Measurements from ENCODE around the gene PWWP2B.
"Not testable (repeated sequence)": the region's sequence is repeated elsewhere in the genome, so short reads cannot be mapped to it uniquely, and the experiment has no call there.

Gene PWWP2B

GRCh38 chr10:132363921-132364593 is 32.9 kb upstream of the PWWP2B start:
- no peak for DNase-seq

- DNase-seq = no peak
Observed at GRCh38 chr10:132364594-132364970, 32.4 kb upstream of the PWWP2B start.

- no peak for DNase-seq
Observed at GRCh38 chr10:132365102-132365501, 31.9 kb upstream of the PWWP2B start.

- DNase-seq = no peak
Observed at GRCh38 chr10:132366006-132366405, 31.0 kb upstream of the PWWP2B start.

- DNase-seq = no peak
Observed at GRCh38 chr10:132366499-132366898, 30.5 kb upstream of the PWWP2B start.

GRCh38 chr10:132368391-132368790 is 28.6 kb upstream of the PWWP2B start:
- no peak for DNase-seq

GRCh38 chr10:132368881-132369635 is 27.9 kb upstream of the PWWP2B start:
- DNase-seq = no peak

- no peak for DNase-seq
Observed at GRCh38 chr10:132369636-132370185, 27.3 kb upstream of the PWWP2B start.

- DNase-seq = no peak
Observed at GRCh38 chr10:132370426-132371340, 26.3 kb upstream of the PWWP2B start.

GRCh38 chr10:132371641-132372081 is 25.3 kb upstream of the PWWP2B start:
- DNase-seq = no peak

- no peak for DNase-seq
Observed at GRCh38 chr10:132372516-132373095, 24.4 kb upstream of the PWWP2B start.

GRCh38 chr10:132373241-132373955 is 23.6 kb upstream of the PWWP2B start:
- DNase-seq = no peak

GRCh38 chr10:132374176-132374575 is 22.8 kb upstream of the PWWP2B start:
- no peak for DNase-seq

- no peak for DNase-seq
Observed at GRCh38 chr10:132374612-132375011, 22.4 kb upstream of the PWWP2B start.

GRCh38 chr10:132375116-132375794 is 21.7 kb upstream of the PWWP2B start:
- no peak for DNase-seq

GRCh38 chr10:132375795-132376297 is 21.2 kb upstream of the PWWP2B start:
- DNase-seq = no peak

GRCh38 chr10:132376394-132376851 is 20.6 kb upstream of the PWWP2B start:
- no peak for DNase-seq

GRCh38 chr10:132377326-132377725 is 19.7 kb upstream of the PWWP2B start:
- no peak for DNase-seq

GRCh38 chr10:132379026-132379425 is 18.0 kb upstream of the PWWP2B start:
- DNase-seq = not testable (repeated sequence)

- DNase-seq = not testable (repeated sequence)
Observed at GRCh38 chr10:132380986-132381385, 16.0 kb upstream of the PWWP2B start.

- DNase-seq = no peak
Observed at GRCh38 chr10:132381741-132382140, 15.3 kb upstream of the PWWP2B start.

All from NCI-H446 treated with DMSO at 0.1 percent for 48 hours (cell line).